ENCODE data around the gene ELOVL5.

The ELOVL5 gene

GRCh38 chr6:53263917-53264316 lies 84.8 kb downstream of the ELOVL5 start:
- Histone ChIP-seq H3K9ac (ENCODE audit: low read depth, low read length) (no peak overlapping the region), H3K4me1 (ENCODE audit: control insufficient read depth, insufficient read depth, low read length) (no peaks in the 10 kb centered on the region), H3K4me2 (ENCODE audit: low read length) (no peak overlapping the region), H3K27me3 (ENCODE audit: control insufficient read depth, insufficient read depth, low read length) (no peaks in the 10 kb centered on the region), H3K4me3 (ENCODE audit: low read length) (no peak overlapping the region), H3K9me3 (replicated peaks; ENCODE audit: low read length) (no peaks in the 10 kb centered on the region), H3K36me3 (ENCODE audit: insufficient read depth, low read length) (peaks cover 50% of the 10 kb centered on the region)

GRCh38 chr6:53259860-53260580 lies 88.7 kb downstream of the ELOVL5 start:
- no peaks in the 10 kb centered on the region for H3K27me3 ChIP-seq (ENCODE audit: control insufficient read depth, insufficient read depth, low read length)
- no peak overlapping the region for H3K4me2 ChIP-seq (ENCODE audit: low read length)
- no peaks in the 10 kb centered on the region for H3K9me3 ChIP-seq (replicated peaks; ENCODE audit: low read length)
- H3K9ac ChIP-seq (ENCODE audit: low read depth, low read length) = no peak overlapping the region
- H3K36me3 ChIP-seq (ENCODE audit: insufficient read depth, low read length) = peaks cover 24% of the 10 kb centered on the region
- no peaks in the 10 kb centered on the region for H3K4me1 ChIP-seq (ENCODE audit: control insufficient read depth, insufficient read depth, low read length)
- H3K4me3 ChIP-seq (ENCODE audit: low read length) = no peak overlapping the region

- H3K4me2 ChIP-seq (ENCODE audit: low read length) = no peak overlapping the region
- H3K4me3 ChIP-seq (ENCODE audit: low read length) = no peak overlapping the region
- no peaks in the 10 kb centered on the region for H3K27me3 ChIP-seq (ENCODE audit: control insufficient read depth, insufficient read depth, low read length)
- H3K4me1 ChIP-seq (ENCODE audit: control insufficient read depth, insufficient read depth, low read length) = no peaks in the 10 kb centered on the region
- H3K36me3 ChIP-seq (ENCODE audit: insufficient read depth, low read length) = peaks cover 20% of the 10 kb centered on the region
- no peak overlapping the region for H3K9ac ChIP-seq (ENCODE audit: low read depth, low read length)
- H3K9me3 ChIP-seq (replicated peaks; ENCODE audit: low read length) = no peaks in the 10 kb centered on the region
Measured at GRCh38 chr6:53258774-53259155, 90.0 kb downstream of the ELOVL5 start.

GRCh38 chr6:53258076-53258773 lies 90.5 kb downstream of the ELOVL5 start:
- Histone ChIP-seq H3K4me2 (ENCODE audit: low read length) (no peak overlapping the region), H3K9me3 (replicated peaks; ENCODE audit: low read length) (no peaks in the 10 kb centered on the region), H3K4me1 (ENCODE audit: control insufficient read depth, insufficient read depth, low read length) (no peaks in the 10 kb centered on the region), H3K9ac (ENCODE audit: low read depth, low read length) (no peak overlapping the region), H3K27me3 (ENCODE audit: control insufficient read depth, insufficient read depth, low read length) (no peaks in the 10 kb centered on the region), H3K36me3 (ENCODE audit: insufficient read depth, low read length) (peaks cover 20% of the 10 kb centered on the region), H3K4me3 (ENCODE audit: low read length) (no peak overlapping the region)

- H3K4me1 ChIP-seq (ENCODE audit: control insufficient read depth, insufficient read depth, low read length) = no peaks in the 10 kb centered on the region
- no peaks in the 10 kb centered on the region for H3K9me3 ChIP-seq (replicated peaks; ENCODE audit: low read length)
- H3K9ac ChIP-seq (ENCODE audit: low read depth, low read length) = no peak overlapping the region
- peaks cover 20% of the 10 kb centered on the region for H3K36me3 ChIP-seq (ENCODE audit: insufficient read depth, low read length)
- no peak overlapping the region for H3K4me2 ChIP-seq (ENCODE audit: low read length)
- no peak overlapping the region for H3K4me3 ChIP-seq (ENCODE audit: low read length)
- no peaks in the 10 kb centered on the region for H3K27me3 ChIP-seq (ENCODE audit: control insufficient read depth, insufficient read depth, low read length)
Measured at GRCh38 chr6:53257533-53257932, 91.2 kb downstream of the ELOVL5 start.

GRCh38 chr6:53257001-53257400 lies 91.7 kb downstream of the ELOVL5 start:
- Histone ChIP-seq H3K9me3 (replicated peaks; ENCODE audit: low read length) (no peaks in the 10 kb centered on the region), H3K9ac (ENCODE audit: low read depth, low read length) (no peak overlapping the region), H3K4me1 (ENCODE audit: control insufficient read depth, insufficient read depth, low read length) (no peaks in the 10 kb centered on the region), H3K4me2 (ENCODE audit: low read length) (no peak overlapping the region), H3K36me3 (ENCODE audit: insufficient read depth, low read length) (peaks cover 20% of the 10 kb centered on the region), H3K27me3 (ENCODE audit: control insufficient read depth, insufficient read depth, low read length) (no peaks in the 10 kb centered on the region), H3K4me3 (ENCODE audit: low read length) (no peak overlapping the region)

GRCh38 chr6:53252177-53252692 lies 96.5 kb downstream of the ELOVL5 start:
- H3K9me3 ChIP-seq (replicated peaks; ENCODE audit: low read length) = no peaks in the 10 kb centered on the region
- no peak overlapping the region for H3K4me2 ChIP-seq (ENCODE audit: low read length)
- no peaks in the 10 kb centered on the region for H3K27me3 ChIP-seq (ENCODE audit: control insufficient read depth, insufficient read depth, low read length)
- no peak overlapping the region for H3K9ac ChIP-seq (ENCODE audit: low read depth, low read length)
- H3K4me3 ChIP-seq (ENCODE audit: low read length) = no peak overlapping the region
- H3K36me3 ChIP-seq (ENCODE audit: insufficient read depth, low read length) = no peaks in the 10 kb centered on the region
- peaks cover 13% of the 10 kb centered on the region for H3K4me1 ChIP-seq (ENCODE audit: control insufficient read depth, insufficient read depth, low read length)

GRCh38 chr6:53251033-53251672 lies 97.6 kb downstream of the ELOVL5 start:
- H3K36me3 ChIP-seq (ENCODE audit: insufficient read depth, low read length) = no peaks in the 10 kb centered on the region
- no peak overlapping the region for H3K4me3 ChIP-seq (ENCODE audit: low read length)
- H3K4me2 ChIP-seq (ENCODE audit: low read length) = no peak overlapping the region
- no peaks in the 10 kb centered on the region for H3K27me3 ChIP-seq (ENCODE audit: control insufficient read depth, insufficient read depth, low read length)
- no peak overlapping the region for H3K9ac ChIP-seq (ENCODE audit: low read depth, low read length)
- H3K4me1 ChIP-seq (ENCODE audit: control insufficient read depth, insufficient read depth, low read length) = peaks cover 13% of the 10 kb centered on the region
- H3K9me3 ChIP-seq (replicated peaks; ENCODE audit: low read length) = no peaks in the 10 kb centered on the region

- peaks cover 13% of the 10 kb centered on the region for H3K4me1 ChIP-seq (ENCODE audit: control insufficient read depth, insufficient read depth, low read length)
- peak overlapping the region; percentile 19 for H3K9ac ChIP-seq (ENCODE audit: low read depth, low read length)
- H3K4me3 ChIP-seq (ENCODE audit: low read length) = no peak overlapping the region
- no peaks in the 10 kb centered on the region for H3K36me3 ChIP-seq (ENCODE audit: insufficient read depth, low read length)
- H3K9me3 ChIP-seq (replicated peaks; ENCODE audit: low read length) = no peaks in the 10 kb centered on the region
- no peak overlapping the region for H3K4me2 ChIP-seq (ENCODE audit: low read length)
- H3K27me3 ChIP-seq (ENCODE audit: control insufficient read depth, insufficient read depth, low read length) = no peaks in the 10 kb centered on the region
Measured at GRCh38 chr6:53250176-53251032, 98.3 kb downstream of the ELOVL5 start.

GRCh38 chr6:53246924-53247323 lies 101.8 kb downstream of the ELOVL5 start:
- H3K27me3 ChIP-seq (ENCODE audit: control insufficient read depth, insufficient read depth, low read length) = no peaks in the 10 kb centered on the region
- H3K9me3 ChIP-seq (replicated peaks; ENCODE audit: low read length) = no peaks in the 10 kb centered on the region
- no peaks in the 10 kb centered on the region for H3K36me3 ChIP-seq (ENCODE audit: insufficient read depth, low read length)
- H3K9ac ChIP-seq (ENCODE audit: low read depth, low read length) = no peak overlapping the region
- H3K4me2 ChIP-seq (ENCODE audit: low read length) = no peak overlapping the region
- H3K4me1 ChIP-seq (ENCODE audit: control insufficient read depth, insufficient read depth, low read length) = peaks cover 13% of the 10 kb centered on the region
- no peak overlapping the region for H3K4me3 ChIP-seq (ENCODE audit: low read length)

GRCh38 chr6:53244958-53245357 lies 103.8 kb downstream of the ELOVL5 start:
- no peaks in the 10 kb centered on the region for H3K27me3 ChIP-seq (ENCODE audit: control insufficient read depth, insufficient read depth, low read length)
- peaks cover 5% of the 10 kb centered on the region for H3K4me1 ChIP-seq (ENCODE audit: control insufficient read depth, insufficient read depth, low read length)
- H3K36me3 ChIP-seq (ENCODE audit: insufficient read depth, low read length) = no peaks in the 10 kb centered on the region
- H3K9ac ChIP-seq (ENCODE audit: low read depth, low read length) = no peak overlapping the region
- H3K4me2 ChIP-seq (ENCODE audit: low read length) = no peak overlapping the region
- no peaks in the 10 kb centered on the region for H3K9me3 ChIP-seq (replicated peaks; ENCODE audit: low read length)
- H3K4me3 ChIP-seq (ENCODE audit: low read length) = no peak overlapping the region
